GM12878 (cell line): ENCODE measurements around the gene ITFG1. TPM values are rescaled to one million over a fixed set of nuclear protein-coding genes. Genes with fewer than 3 reads are reported as not detected.

Experiments
- ATAC-seq: fragments of 200-7000 bp; cut with Tn5 transposase; 3 replicates; pipeline ENCODE4 v1.9.1; 2020; ENCODE audit warnings: mild to moderate bottlenecking, moderate library complexity
- BruUV-seq: library from RNA; stranded (reverse); fragments of 400-500 nt; replicated peaks from 2 replicates; lab custom pipeline; 2021; lab: Mats Ljungman, UMichigan
- CTCF ChIA-PET: fragments of 300-600 bp; sonication (Branson Sonifier 250); formaldehyde crosslinking; extraction: SDS; loops from one replicate; lab custom pipeline; 2021; ENCODE audit warnings: inconsistent platforms; lab: Yijun Ruan, JAX
- POLR2A ChIA-PET: fragments of 350-600 bp; formaldehyde crosslinking; extraction: SDS; loops from one replicate; lab custom pipeline; 2021; ENCODE audit warnings: inconsistent platforms; lab: Charles Lee
- RAD21 ChIA-PET: fragments of 300-600 bp; sonication (Branson Sonifier 250); formaldehyde crosslinking; loops from one replicate; lab custom pipeline; 2023; ENCODE audit warnings: antibody characterized with exemption; ENCODE audit not compliant: unreplicated experiment; lab: Charles Lee
- SMC1A ChIA-PET: fragments of 300-600 bp; sonication (Branson Sonifier 250); formaldehyde crosslinking; loops from one replicate; lab custom pipeline; 2023; ENCODE audit not compliant: unreplicated experiment, uncharacterized antibody; lab: Charles Lee
- DNase-seq: peaks from one replicate; pipeline ENCODE4 v3.0.0-alpha.2; 2011; ENCODE audit warnings: low read depth, low spot score
- FAIRE-seq: peaks from 3 replicates; lab custom pipeline; 2011; peaks lifted over from hg19 to GRCh38; lab: Jason Lieb, UNC
- H2AFZ ChIP-seq: 2 replicates; pipeline ENCODE4 v1.6.0; 2011; ENCODE audit warnings: low read depth, low read length, control low read depth; ENCODE audit not compliant: control insufficient read depth
- H3K27ac ChIP-seq: 2 replicates; pipeline ENCODE4 v1.5.1; 2011; ENCODE audit warnings: control low read depth; ENCODE audit not compliant: control insufficient read depth, insufficient read depth
- H3K27me3 ChIP-seq, 2 experiments: replicated peaks in 1 of 2; 2 replicates each; pipeline versions ENCODE4 v1.6.0 to v1.6.1; 2011; ENCODE audit warnings: low read length in 1 of 2; ENCODE audit not compliant: control insufficient read depth in 2 of 2, insufficient read depth in 2 of 2
- H3K36me3 ChIP-seq, 2 experiments: 2 replicates each; pipeline ENCODE4 v1.5.1; 2011; ENCODE audit warnings: low read length in 1 of 2; ENCODE audit not compliant: control insufficient read depth in 2 of 2, insufficient read depth in 2 of 2
- H3K4me1 ChIP-seq: 2 replicates; pipeline ENCODE4 v1.6.1; 2011; ENCODE audit warnings: mild to moderate bottlenecking, low read length, moderate library complexity, mixed read lengths; ENCODE audit not compliant: control insufficient read depth, insufficient read depth
- H3K4me2 ChIP-seq: 2 replicates; pipeline ENCODE4 v1.6.0; 2011; ENCODE audit warnings: control low read depth; ENCODE audit not compliant: control insufficient read depth, insufficient read depth
- H3K4me3 ChIP-seq: fragments of 200-600 bp; sonication (generic); 2 replicates; pipeline ENCODE4 v1.5.1; 2016
- H3K79me2 ChIP-seq: 2 replicates; pipeline ENCODE4 v1.6.0; 2011; ENCODE audit warnings: low read length; ENCODE audit not compliant: control insufficient read depth, insufficient read depth
- H3K9ac ChIP-seq: 2 replicates; pipeline ENCODE4 v1.8.0; 2011; ENCODE audit warnings: low read length, control low read depth, mixed read lengths; ENCODE audit not compliant: control insufficient read depth, insufficient read depth
- H3K9me3 ChIP-seq: replicated peaks from 3 replicates; pipeline ENCODE4 v1.5.1; 2011; ENCODE audit warnings: mild to moderate bottlenecking, low read length; ENCODE audit not compliant: control insufficient read depth, insufficient read depth
- H4K20me1 ChIP-seq: 2 replicates; pipeline ENCODE4 v1.6.0; 2011; ENCODE audit not compliant: control insufficient read depth, insufficient read depth
- ATF3 ChIP-seq: IDR thresholded peaks from 2 replicates; pipeline ENCODE4 v1.6.1; 2011; ENCODE audit warnings: low read depth, mild to moderate bottlenecking, low read length, moderate library complexity, borderline replicate concordance; ENCODE audit errors: extremely low read depth
- CBFB ChIP-seq: IDR thresholded peaks from 2 replicates; pipeline ENCODE4 v1.6.1; 2016; ENCODE audit warnings: antibody characterized with exemption, low read depth
- CHD4 ChIP-seq: fragments of 200-600 bp; sonication (generic); IDR thresholded peaks from 2 replicates; pipeline ENCODE4 v1.6.1; 2016; ENCODE audit warnings: mild to moderate bottlenecking
- MAX ChIP-seq: IDR thresholded peaks from 2 replicates; pipeline ENCODE4 v1.6.1; 2012; ENCODE audit warnings: low read depth, low read length, improper control_type of control experiment
- POLR2AphosphoS5 ChIP-seq: IDR thresholded peaks from 2 replicates; pipeline ENCODE4 v1.6.1; 2011; ENCODE audit warnings: mild to moderate bottlenecking, low read length, inconsistent platforms
- RUNX3 ChIP-seq: IDR thresholded peaks from 2 replicates; pipeline ENCODE4 v1.6.1; 2012; ENCODE audit warnings: low read length, inconsistent platforms
- ZNF207 ChIP-seq: fragments of 450-650 bp; IDR thresholded peaks from 2 replicates; pipeline ENCODE4 v1.6.1; 2014; ENCODE audit warnings: antibody characterized with exemption, mild to moderate bottlenecking, borderline replicate concordance
- WGBS: methylation state at CpG from one replicate; pipeline ENCODE4 v1.1.6; 2016; ENCODE audit warnings: low lambda C conversion rate; ENCODE audit not compliant: insufficient replicate concordance, insufficient coverage; ENCODE audit errors: missing lambda C conversion rate; 5-methylcytosine and 5-hydroxymethylcytosine counted together
- in situ Hi-C: fragments of 300-500 bp; cut with MboI; formaldehyde crosslinking; loops from 9 replicates; pipeline ENCODE4 v1.14.3; 2018; ENCODE audit warnings: mixed read lengths
- intact Hi-C: fragments of 100-400 bp; cut with micrococcal nuclease; formaldehyde crosslinking; loops from one replicate; pipeline ENCODE4 v1.14.2; 2022; ENCODE audit not compliant: unreplicated experiment
- polyA plus RNA-seq, 11 experiments: library from polyadenylated mRNA; depleted of rRNA in 4 of 11; unstranded in 6 of 11; stranded (reverse) in 5 of 11; fragments of >200 nt; fragmentation: Nextera tagmentation in 4 of 11; fragmentation: Illumina TruSeq in 1 of 11; extraction: Ambion mirVana in 4 of 11; extraction: Trizol in 1 of 11; gene quantifications; 1 replicate in 1 of 11; 2 replicates in 10 of 11; pipeline versions ENCODE4 v1.2.1 to v1.2.3, GENCODE V29; 2011 to 2016; ENCODE audit warnings: inconsistent platforms in 2 of 11, missing spikeins in 2 of 11, low read depth in 1 of 11
- total RNA-seq, 4 experiments: library from RNA; depleted of rRNA in 3 of 4; stranded (reverse); fragments of >200 nt in 3 of 4; fragmentation: Illumina TruSeq in 1 of 4; extraction: Trizol in 1 of 4; gene quantifications; 2 replicates each; pipeline versions ENCODE4 v1.2.1 to v1.2.3, GENCODE V29; 2013 to 2021
- TF ChIP-seq, protein P1 (sequence below): IDR thresholded peaks from 2 replicates; pipeline ENCODE4 v1.6.1; 2012; ENCODE audit warnings: mild to moderate bottlenecking, low read depth, low read length
- TF ChIP-seq, protein P2 (sequence below): IDR thresholded peaks from 2 replicates; pipeline ENCODE4 v1.6.1; 2012; ENCODE audit warnings: improper control_type of control experiment, low read depth, low read length; ENCODE audit not compliant: insufficient replicate concordance

ITFG1 gene
- total and polyA plus RNA-seq, 10 of the 15 experiments (the other 5 are each of a cell fraction or from before 2014, with no cell fraction given): 9.3 to 56.3 (median 28.6) TPM

- Histone ChIP-seq H3K9me3 (no peaks in the 10 kb centered on the region), H3K9ac (no peak overlapping the region), H4K20me1 (no peaks in the 10 kb centered on the region), H3K4me3 (no peak overlapping the region), H3K27ac (no peak overlapping the region), H3K4me2 (no peak overlapping the region), H2AFZ (no peak overlapping the region), H3K79me2 (no peaks in the 10 kb centered on the region), H3K36me3 (peaks cover 0 to 6% of the 10 kb centered on the region in 2 experiments; a peak in 2 of 4 replicates), H3K27me3 (no peaks in the 10 kb centered on the region)
- SMC1A ChIA-PET: interaction anchor here (0.8 to 1.3 kb wide), 4 partner anchors 9 to 27 kb away, joined by 3 read pairs; no protein-coding TSS in a partner anchor
- CTCF ChIA-PET: no interaction called here
- DNase-seq: no peak
- RAD21 ChIA-PET: no interaction called here
- in situ Hi-C loops (no loop called here), intact Hi-C loops (no loop called here)
- WGBS: 100% methylated on average over 1 of the region's 1 CpG
- TF ChIP-seq MAX (no peak), ATF3 (no peak), RUNX3 (no peak), CHD4 (no peak), CBFB (no peak), ZNF207 (no peak), POLR2AphosphoS5 (no peak)
- TF ChIP-seq, protein P1, sequence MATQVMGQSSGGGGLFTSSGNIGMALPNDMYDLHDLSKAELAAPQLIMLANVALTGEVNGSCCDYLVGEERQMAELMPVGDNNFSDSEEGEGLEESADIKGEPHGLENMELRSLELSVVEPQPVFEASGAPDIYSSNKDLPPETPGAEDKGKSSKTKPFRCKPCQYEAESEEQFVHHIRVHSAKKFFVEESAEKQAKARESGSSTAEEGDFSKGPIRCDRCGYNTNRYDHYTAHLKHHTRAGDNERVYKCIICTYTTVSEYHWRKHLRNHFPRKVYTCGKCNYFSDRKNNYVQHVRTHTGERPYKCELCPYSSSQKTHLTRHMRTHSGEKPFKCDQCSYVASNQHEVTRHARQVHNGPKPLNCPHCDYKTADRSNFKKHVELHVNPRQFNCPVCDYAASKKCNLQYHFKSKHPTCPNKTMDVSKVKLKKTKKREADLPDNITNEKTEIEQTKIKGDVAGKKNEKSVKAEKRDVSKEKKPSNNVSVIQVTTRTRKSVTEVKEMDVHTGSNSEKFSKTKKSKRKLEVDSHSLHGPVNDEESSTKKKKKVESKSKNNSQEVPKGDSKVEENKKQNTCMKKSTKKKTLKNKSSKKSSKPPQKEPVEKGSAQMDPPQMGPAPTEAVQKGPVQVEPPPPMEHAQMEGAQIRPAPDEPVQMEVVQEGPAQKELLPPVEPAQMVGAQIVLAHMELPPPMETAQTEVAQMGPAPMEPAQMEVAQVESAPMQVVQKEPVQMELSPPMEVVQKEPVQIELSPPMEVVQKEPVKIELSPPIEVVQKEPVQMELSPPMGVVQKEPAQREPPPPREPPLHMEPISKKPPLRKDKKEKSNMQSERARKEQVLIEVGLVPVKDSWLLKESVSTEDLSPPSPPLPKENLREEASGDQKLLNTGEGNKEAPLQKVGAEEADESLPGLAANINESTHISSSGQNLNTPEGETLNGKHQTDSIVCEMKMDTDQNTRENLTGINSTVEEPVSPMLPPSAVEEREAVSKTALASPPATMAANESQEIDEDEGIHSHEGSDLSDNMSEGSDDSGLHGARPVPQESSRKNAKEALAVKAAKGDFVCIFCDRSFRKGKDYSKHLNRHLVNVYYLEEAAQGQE: no peak
- TF ChIP-seq, protein P2, sequence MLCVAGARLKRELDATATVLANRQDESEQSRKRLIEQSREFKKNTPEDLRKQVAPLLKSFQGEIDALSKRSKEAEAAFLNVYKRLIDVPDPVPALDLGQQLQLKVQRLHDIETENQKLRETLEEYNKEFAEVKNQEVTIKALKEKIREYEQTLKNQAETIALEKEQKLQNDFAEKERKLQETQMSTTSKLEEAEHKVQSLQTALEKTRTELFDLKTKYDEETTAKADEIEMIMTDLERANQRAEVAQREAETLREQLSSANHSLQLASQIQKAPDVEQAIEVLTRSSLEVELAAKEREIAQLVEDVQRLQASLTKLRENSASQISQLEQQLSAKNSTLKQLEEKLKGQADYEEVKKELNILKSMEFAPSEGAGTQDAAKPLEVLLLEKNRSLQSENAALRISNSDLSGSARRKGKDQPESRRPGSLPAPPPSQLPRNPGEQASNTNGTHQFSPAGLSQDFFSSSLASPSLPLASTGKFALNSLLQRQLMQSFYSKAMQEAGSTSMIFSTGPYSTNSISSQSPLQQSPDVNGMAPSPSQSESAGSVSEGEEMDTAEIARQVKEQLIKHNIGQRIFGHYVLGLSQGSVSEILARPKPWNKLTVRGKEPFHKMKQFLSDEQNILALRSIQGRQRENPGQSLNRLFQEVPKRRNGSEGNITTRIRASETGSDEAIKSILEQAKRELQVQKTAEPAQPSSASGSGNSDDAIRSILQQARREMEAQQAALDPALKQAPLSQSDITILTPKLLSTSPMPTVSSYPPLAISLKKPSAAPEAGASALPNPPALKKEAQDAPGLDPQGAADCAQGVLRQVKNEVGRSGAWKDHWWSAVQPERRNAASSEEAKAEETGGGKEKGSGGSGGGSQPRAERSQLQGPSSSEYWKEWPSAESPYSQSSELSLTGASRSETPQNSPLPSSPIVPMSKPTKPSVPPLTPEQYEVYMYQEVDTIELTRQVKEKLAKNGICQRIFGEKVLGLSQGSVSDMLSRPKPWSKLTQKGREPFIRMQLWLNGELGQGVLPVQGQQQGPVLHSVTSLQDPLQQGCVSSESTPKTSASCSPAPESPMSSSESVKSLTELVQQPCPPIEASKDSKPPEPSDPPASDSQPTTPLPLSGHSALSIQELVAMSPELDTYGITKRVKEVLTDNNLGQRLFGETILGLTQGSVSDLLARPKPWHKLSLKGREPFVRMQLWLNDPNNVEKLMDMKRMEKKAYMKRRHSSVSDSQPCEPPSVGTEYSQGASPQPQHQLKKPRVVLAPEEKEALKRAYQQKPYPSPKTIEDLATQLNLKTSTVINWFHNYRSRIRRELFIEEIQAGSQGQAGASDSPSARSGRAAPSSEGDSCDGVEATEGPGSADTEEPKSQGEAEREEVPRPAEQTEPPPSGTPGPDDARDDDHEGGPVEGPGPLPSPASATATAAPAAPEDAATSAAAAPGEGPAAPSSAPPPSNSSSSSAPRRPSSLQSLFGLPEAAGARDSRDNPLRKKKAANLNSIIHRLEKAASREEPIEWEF: no peak
- TF ChIP-seq, all 136 proteins: peak for 0
- no peaks in the 10 kb centered on the region for H3K4me1 ChIP-seq
- no TSS peak for BruUV-seq
- FAIRE-seq (no peak), ATAC-seq (no peak)
- POLR2A ChIA-PET: interaction anchor here (0.7 kb wide), 1 partner anchor 98 kb away, joined by 3 read pairs; no protein-coding TSS in a partner anchor
These were observed 44.0 kb downstream of the ITFG1 start for GRCh38 chr16:47416869-47417268.
